ENCODE data around the gene ESR1.

DNA sequence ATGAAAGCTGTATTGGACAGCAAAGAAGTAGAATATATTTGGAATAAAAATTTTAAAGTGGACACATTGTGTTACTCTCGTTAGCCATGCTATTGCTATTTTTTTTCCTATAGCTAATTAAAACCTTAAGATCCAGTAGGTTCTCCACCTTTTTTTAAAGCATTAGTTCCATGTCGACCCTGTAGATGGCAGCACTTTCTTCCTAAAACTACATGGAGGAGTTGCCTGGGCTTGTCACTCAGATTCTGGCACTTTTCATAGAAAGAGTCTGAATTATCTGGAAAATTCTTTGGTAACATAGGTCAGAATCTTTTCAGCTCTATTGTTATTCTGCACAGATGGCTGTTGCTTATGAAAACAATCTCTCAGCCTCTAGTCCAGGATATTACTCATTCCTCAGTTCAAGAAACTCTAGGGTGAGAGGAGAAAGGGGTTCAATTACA lies 42.0 kb upstream of the ESR1 start:
- TF ChIP-seq JUND (IDR thresholded peaks at IDR 0.05) (no peak), TAF1 (conservative IDR thresholded peaks at IDR 0.05) (no peak), EGR1 (IDR thresholded peaks at IDR 0.05; ENCODE audit: low read depth in 2 of 2) (no peak), RXRA (IDR thresholded peaks at IDR 0.05) (peak; percentile 18 to 60), YY1 (IDR thresholded peaks at IDR 0.05) (no peak), HNF4G (IDR thresholded peaks at IDR 0.05) (no peak), RAD21 (IDR thresholded peaks at IDR 0.05) (peak; percentile 94 to 95), HNF4A (conservative IDR thresholded peaks at IDR 0.05) (peak in 1 of 2 donors; percentile 4)
- TF ChIP-seq, protein P1, sequence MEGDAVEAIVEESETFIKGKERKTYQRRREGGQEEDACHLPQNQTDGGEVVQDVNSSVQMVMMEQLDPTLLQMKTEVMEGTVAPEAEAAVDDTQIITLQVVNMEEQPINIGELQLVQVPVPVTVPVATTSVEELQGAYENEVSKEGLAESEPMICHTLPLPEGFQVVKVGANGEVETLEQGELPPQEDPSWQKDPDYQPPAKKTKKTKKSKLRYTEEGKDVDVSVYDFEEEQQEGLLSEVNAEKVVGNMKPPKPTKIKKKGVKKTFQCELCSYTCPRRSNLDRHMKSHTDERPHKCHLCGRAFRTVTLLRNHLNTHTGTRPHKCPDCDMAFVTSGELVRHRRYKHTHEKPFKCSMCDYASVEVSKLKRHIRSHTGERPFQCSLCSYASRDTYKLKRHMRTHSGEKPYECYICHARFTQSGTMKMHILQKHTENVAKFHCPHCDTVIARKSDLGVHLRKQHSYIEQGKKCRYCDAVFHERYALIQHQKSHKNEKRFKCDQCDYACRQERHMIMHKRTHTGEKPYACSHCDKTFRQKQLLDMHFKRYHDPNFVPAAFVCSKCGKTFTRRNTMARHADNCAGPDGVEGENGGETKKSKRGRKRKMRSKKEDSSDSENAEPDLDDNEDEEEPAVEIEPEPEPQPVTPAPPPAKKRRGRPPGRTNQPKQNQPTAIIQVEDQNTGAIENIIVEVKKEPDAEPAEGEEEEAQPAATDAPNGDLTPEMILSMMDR (IDR thresholded peaks at IDR 0.05; ENCODE audit: low read depth, low read length, missing input control): peak; percentile 76
- TF ChIP-seq, protein P2, sequence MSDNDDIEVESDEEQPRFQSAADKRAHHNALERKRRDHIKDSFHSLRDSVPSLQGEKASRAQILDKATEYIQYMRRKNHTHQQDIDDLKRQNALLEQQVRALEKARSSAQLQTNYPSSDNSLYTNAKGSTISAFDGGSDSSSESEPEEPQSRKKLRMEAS (IDR thresholded peaks at IDR 0.05): no peak
- TF ChIP-seq, protein P3, sequence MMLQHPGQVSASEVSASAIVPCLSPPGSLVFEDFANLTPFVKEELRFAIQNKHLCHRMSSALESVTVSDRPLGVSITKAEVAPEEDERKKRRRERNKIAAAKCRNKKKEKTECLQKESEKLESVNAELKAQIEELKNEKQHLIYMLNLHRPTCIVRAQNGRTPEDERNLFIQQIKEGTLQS (IDR thresholded peaks at IDR 0.05): no peak
- TF ChIP-seq, protein P4, sequence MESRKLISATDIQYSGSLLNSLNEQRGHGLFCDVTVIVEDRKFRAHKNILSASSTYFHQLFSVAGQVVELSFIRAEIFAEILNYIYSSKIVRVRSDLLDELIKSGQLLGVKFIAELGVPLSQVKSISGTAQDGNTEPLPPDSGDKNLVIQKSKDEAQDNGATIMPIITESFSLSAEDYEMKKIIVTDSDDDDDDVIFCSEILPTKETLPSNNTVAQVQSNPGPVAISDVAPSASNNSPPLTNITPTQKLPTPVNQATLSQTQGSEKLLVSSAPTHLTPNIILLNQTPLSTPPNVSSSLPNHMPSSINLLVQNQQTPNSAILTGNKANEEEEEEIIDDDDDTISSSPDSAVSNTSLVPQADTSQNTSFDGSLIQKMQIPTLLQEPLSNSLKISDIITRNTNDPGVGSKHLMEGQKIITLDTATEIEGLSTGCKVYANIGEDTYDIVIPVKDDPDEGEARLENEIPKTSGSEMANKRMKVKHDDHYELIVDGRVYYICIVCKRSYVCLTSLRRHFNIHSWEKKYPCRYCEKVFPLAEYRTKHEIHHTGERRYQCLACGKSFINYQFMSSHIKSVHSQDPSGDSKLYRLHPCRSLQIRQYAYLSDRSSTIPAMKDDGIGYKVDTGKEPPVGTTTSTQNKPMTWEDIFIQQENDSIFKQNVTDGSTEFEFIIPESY (IDR thresholded peaks at IDR 0.05): no peak
- TF ChIP-seq, protein P5, sequence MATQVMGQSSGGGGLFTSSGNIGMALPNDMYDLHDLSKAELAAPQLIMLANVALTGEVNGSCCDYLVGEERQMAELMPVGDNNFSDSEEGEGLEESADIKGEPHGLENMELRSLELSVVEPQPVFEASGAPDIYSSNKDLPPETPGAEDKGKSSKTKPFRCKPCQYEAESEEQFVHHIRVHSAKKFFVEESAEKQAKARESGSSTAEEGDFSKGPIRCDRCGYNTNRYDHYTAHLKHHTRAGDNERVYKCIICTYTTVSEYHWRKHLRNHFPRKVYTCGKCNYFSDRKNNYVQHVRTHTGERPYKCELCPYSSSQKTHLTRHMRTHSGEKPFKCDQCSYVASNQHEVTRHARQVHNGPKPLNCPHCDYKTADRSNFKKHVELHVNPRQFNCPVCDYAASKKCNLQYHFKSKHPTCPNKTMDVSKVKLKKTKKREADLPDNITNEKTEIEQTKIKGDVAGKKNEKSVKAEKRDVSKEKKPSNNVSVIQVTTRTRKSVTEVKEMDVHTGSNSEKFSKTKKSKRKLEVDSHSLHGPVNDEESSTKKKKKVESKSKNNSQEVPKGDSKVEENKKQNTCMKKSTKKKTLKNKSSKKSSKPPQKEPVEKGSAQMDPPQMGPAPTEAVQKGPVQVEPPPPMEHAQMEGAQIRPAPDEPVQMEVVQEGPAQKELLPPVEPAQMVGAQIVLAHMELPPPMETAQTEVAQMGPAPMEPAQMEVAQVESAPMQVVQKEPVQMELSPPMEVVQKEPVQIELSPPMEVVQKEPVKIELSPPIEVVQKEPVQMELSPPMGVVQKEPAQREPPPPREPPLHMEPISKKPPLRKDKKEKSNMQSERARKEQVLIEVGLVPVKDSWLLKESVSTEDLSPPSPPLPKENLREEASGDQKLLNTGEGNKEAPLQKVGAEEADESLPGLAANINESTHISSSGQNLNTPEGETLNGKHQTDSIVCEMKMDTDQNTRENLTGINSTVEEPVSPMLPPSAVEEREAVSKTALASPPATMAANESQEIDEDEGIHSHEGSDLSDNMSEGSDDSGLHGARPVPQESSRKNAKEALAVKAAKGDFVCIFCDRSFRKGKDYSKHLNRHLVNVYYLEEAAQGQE (IDR thresholded peaks at IDR 0.05): no peak
